Vagina (tissue), 2 donors: Measurements from ENCODE around the gene MSH3. TPM values are rescaled to one million over a fixed set of nuclear protein-coding genes. Genes with fewer than 3 reads are reported as not detected.
"Not testable (repeated sequence)": the region's sequence is repeated elsewhere in the genome, so short reads cannot be mapped to it uniquely, and the experiment has no call there.

Source experiments
- DNase-seq, 2 donors: peaks; one replicate each; pipeline ENCODE4 v3.0.0-alpha.2; 2017; ENCODE audit errors: extremely low spot score in 2 of 2
- H3K27ac ChIP-seq: fragments of 200-600 bp; sonication (generic); one replicate; pipeline ENCODE4 v1.5.1; 2019
- H3K27me3 ChIP-seq: fragments of 200-600 bp; sonication (generic); one replicate; pipeline ENCODE4 v1.5.1; 2019
- H3K36me3 ChIP-seq, 2 donors: fragments of 200-600 bp; sonication (generic); one replicate each; pipeline ENCODE4 v1.5.1; 2017 to 2019
- H3K4me1 ChIP-seq: fragments of 200-600 bp; sonication (generic); one replicate; pipeline ENCODE4 v1.5.1; 2019
- H3K4me3 ChIP-seq, 2 donors: fragments of 200-600 bp; sonication (generic); 1 replicate in 1 of 2; 2 replicates in 1 of 2; pipeline ENCODE4 v1.5.1; 2016 to 2019
- H3K9me3 ChIP-seq: fragments of 200-600 bp; sonication (generic); one replicate; pipeline ENCODE4 v1.5.1; 2019
- POLR2A ChIP-seq, 2 donors: fragments of 450-650 bp; IDR thresholded peaks; one replicate each; pipeline ENCODE4 v1.6.1; 2017; ENCODE audit warnings: antibody characterized with exemption in 2 of 2, mild to moderate bottlenecking in 2 of 2, moderate library complexity in 2 of 2
- POLR2AphosphoS5 ChIP-seq, 2 donors: sonication (generic); formaldehyde crosslinking; IDR thresholded peaks; one replicate each; pipeline ENCODE4 v1.9.0; 2017; ENCODE audit warnings: antibody characterized with exemption in 2 of 2, mild to moderate bottlenecking in 2 of 2, low read depth in 1 of 2; ENCODE audit not compliant: insufficient read depth in 1 of 2
- intact Hi-C: fragments of 100-400 bp; cut with DNase I; formaldehyde crosslinking; loops from one replicate; pipeline ENCODE4 v1.15.1; 2023
- total RNA-seq: library from RNA; depleted of rRNA; stranded (reverse); fragments of >200 nt; gene quantifications from one replicate; pipeline ENCODE4 v1.2.3, GENCODE V29; 2016
- TF ChIP-seq, protein P1 (sequence below), 3 experiments: fragments of 450-650 bp in 2 of 3; fragments of 200-600 bp in 1 of 3; sonication (generic) in 1 of 3; IDR thresholded peaks; one replicate each; pipeline ENCODE4 v1.5.1; 2017 to 2019; ENCODE audit warnings: antibody characterized with exemption in 3 of 3, mild to moderate bottlenecking in 2 of 3, moderate library complexity in 2 of 3

The MSH3 gene
- total RNA-seq, 1 donor from 2014 or later, result 30.0 TPM

DNA sequence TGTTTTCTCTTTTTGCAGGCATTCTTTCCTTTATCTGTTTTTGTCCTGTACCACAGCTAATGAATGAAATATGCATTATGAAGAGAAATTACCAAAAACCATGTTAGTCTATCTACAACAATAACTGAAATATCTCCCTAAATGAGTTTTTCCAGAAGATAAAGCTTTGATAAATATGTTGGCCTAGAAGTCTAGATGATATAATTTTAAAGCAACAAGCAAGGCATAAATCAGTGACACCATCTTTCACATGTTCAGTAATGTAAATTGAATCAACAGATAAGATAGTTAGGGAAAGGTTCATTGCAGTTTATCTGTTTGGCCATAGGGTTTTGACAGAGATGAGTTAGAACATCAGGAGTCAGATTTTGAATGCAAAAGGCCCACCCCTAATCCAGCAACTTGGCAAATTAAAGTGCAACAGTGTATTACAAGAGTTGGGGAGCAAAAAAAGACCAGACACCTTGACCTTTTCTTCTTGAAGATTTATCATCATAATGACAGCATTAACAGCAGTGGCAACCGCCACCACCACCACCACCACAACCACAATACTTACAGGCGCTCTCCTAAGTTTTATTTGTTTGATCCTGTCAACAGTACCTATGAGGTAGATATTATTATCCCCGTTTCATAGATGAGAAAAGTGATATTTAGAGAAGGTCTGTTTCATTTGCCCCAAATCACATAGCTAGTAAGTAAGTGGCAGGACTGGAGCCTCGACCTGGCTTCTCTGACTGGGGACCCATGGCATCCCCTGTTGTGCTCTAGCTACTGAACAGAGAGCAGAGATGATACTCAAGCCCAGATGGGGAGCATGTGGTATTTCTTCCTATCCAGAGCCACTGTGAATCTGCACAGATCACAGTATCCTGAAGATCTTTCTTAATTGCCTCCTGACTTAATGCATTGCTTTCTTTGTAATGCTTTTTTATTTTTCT, 123.2 kb downstream of the MSH3 start:
- intact Hi-C loops, result no loop called here
- Histone ChIP-seq H3K36me3 (peaks cover 0 to 3% of the 10 kb centered on the region in 2 donors), H3K27ac (no peak overlapping the region), H3K4me3 (no peak overlapping the region), H3K9me3 (no peaks in the 10 kb centered on the region), H3K27me3 (no peaks in the 10 kb centered on the region), H3K4me1 (no peaks in the 10 kb centered on the region)
- TF ChIP-seq POLR2A (IDR thresholded peaks at IDR 0.05), result no peak
- no peak for DNase-seq

DNA sequence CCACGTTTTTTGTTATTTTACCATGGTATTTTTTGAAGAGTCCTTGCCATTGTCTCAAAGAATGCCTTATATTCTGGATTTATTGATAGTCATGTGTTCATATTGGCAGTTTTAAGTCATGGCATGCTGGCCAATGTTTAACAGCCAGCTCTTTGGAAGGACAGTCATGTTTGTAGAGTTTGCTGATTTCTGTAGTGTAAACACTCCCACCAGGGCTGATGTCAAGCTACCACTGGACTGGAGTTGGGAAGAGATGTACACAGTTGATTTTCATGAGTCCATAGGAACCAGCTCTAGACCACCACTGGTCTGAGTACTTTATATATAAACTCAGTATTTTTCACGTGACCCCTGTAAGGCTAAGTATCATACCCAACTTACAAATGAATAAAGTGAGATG, 125.6 kb downstream of the MSH3 start:
- DNase-seq, result no peak
- H3K27me3 ChIP-seq, result no peaks in the 10 kb centered on the region
- H3K4me1 ChIP-seq, result no peaks in the 10 kb centered on the region
- no peak overlapping the region for H3K4me3 ChIP-seq
- intact Hi-C loops, result no loop called here
- H3K36me3 ChIP-seq, result peaks cover 0 to 3% of the 10 kb centered on the region in 2 donors
- H3K27ac ChIP-seq, result no peak overlapping the region
- no peak for TF ChIP-seq POLR2A (IDR thresholded peaks at IDR 0.05)
- no peak for TF ChIP-seq POLR2AphosphoS5 (IDR thresholded peaks at IDR 0.05; ENCODE audit: insufficient read depth in 1 of 2, low read depth in 1 of 2)
- TF ChIP-seq, protein P1, sequence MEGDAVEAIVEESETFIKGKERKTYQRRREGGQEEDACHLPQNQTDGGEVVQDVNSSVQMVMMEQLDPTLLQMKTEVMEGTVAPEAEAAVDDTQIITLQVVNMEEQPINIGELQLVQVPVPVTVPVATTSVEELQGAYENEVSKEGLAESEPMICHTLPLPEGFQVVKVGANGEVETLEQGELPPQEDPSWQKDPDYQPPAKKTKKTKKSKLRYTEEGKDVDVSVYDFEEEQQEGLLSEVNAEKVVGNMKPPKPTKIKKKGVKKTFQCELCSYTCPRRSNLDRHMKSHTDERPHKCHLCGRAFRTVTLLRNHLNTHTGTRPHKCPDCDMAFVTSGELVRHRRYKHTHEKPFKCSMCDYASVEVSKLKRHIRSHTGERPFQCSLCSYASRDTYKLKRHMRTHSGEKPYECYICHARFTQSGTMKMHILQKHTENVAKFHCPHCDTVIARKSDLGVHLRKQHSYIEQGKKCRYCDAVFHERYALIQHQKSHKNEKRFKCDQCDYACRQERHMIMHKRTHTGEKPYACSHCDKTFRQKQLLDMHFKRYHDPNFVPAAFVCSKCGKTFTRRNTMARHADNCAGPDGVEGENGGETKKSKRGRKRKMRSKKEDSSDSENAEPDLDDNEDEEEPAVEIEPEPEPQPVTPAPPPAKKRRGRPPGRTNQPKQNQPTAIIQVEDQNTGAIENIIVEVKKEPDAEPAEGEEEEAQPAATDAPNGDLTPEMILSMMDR (IDR thresholded peaks at IDR 0.05), result no peak
- H3K9me3 ChIP-seq, result no peaks in the 10 kb centered on the region

DNA sequence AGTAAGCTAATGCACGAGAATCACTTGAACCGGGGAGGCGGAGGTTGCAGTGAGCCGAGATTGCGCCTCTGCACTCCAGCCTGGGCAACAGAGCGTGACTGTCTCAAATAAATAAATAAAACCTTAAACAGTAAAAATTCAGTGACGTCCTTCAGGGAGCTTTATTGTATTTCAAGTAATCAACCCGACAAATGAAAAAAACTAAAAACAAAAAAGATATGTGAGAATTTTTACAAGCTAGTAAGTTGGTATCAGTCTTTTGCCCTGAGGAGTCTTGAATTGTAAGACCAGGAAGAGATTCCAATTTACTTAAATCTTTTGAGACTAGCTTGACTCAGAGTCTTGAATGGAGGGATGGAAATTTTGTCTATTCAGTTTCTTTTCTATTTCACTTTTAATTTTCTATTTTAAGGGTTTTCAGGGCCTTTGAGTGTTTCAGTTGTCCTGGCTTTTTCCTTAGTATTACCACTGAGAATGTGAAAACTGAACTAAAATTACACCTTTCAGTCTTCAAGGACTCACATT, 126.4 kb downstream of the MSH3 start:
- DNase-seq, result no peak
- H3K9me3 ChIP-seq, result no peaks in the 10 kb centered on the region

DNA sequence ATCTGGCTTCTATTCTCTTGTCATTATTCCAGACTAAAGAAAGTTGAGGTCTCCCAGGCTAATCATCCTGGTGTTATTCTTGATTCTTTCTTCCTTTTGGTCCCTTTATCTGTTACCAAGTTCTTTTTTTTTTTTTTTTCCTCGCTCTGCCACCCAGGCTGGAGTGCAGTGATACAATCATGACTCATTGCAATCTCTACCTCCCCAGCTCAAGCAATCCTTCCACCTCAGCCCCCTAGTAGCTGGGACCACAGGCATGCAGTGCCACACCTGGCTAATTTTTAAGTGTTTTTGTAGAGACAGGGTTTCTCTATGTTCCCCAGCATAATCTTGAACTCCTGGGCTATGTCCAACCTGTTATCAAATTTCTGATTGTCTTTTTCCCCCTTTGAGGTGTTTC, 126.9 kb downstream of the MSH3 start:
- Histone ChIP-seq H3K27ac (no peak overlapping the region), H3K36me3 (peaks cover 0 to 3% of the 10 kb centered on the region in 2 donors), H3K9me3 (no peaks in the 10 kb centered on the region), H3K4me1 (no peaks in the 10 kb centered on the region), H3K27me3 (no peaks in the 10 kb centered on the region), H3K4me3 (no peak overlapping the region)
- intact Hi-C loops, result no loop called here
- TF ChIP-seq, protein P1 (IDR thresholded peaks at IDR 0.05), result no peak
- TF ChIP-seq POLR2AphosphoS5 (IDR thresholded peaks at IDR 0.05; ENCODE audit: insufficient read depth in 1 of 2, low read depth in 1 of 2) (no peak), POLR2A (IDR thresholded peaks at IDR 0.05) (no peak)
- no peak for DNase-seq

More for the DNA sequence above, 126.4 kb downstream of the MSH3 start:
- TF ChIP-seq, protein P1 (IDR thresholded peaks at IDR 0.05), result no peak
- TF ChIP-seq POLR2A (IDR thresholded peaks at IDR 0.05) (no peak), POLR2AphosphoS5 (IDR thresholded peaks at IDR 0.05; ENCODE audit: insufficient read depth in 1 of 2, low read depth in 1 of 2) (no peak)
- Histone ChIP-seq H3K4me3 (no peak overlapping the region), H3K27ac (no peak overlapping the region), H3K36me3 (peaks cover 0 to 3% of the 10 kb centered on the region in 2 donors), H3K4me1 (no peaks in the 10 kb centered on the region), H3K27me3 (no peaks in the 10 kb centered on the region)
- intact Hi-C loops, result no loop called here

DNA sequence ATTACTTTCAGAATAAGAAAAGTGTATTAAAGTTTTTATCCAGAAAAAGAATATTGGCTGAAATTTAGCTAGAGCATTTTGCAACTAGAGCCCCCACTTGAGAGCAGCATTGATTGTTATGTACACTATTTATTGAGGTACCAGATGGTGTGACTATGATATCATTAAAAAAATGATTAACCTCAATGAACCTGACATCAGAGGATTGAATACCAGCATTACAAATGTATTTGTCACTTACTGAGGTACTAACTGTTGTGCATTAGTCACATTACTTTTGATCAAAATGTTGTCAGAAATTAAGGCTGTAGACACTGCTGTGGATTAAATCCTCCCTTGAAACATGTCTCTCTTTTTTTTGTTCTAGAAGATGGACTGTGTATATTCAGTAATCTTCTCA, 128.2 kb downstream of the MSH3 start:
- TF ChIP-seq POLR2A (IDR thresholded peaks at IDR 0.05) (no peak), POLR2AphosphoS5 (IDR thresholded peaks at IDR 0.05; ENCODE audit: insufficient read depth in 1 of 2, low read depth in 1 of 2) (no peak)
- TF ChIP-seq, protein P1 (IDR thresholded peaks at IDR 0.05), result no peak
- Histone ChIP-seq H3K4me3 (no peak overlapping the region), H3K9me3 (no peaks in the 10 kb centered on the region), H3K27me3 (no peaks in the 10 kb centered on the region), H3K27ac (no peak overlapping the region), H3K36me3 (peaks cover 0 to 3% of the 10 kb centered on the region in 2 donors), H3K4me1 (no peaks in the 10 kb centered on the region)
- no peak for DNase-seq
- intact Hi-C loops, result no loop called here

DNA sequence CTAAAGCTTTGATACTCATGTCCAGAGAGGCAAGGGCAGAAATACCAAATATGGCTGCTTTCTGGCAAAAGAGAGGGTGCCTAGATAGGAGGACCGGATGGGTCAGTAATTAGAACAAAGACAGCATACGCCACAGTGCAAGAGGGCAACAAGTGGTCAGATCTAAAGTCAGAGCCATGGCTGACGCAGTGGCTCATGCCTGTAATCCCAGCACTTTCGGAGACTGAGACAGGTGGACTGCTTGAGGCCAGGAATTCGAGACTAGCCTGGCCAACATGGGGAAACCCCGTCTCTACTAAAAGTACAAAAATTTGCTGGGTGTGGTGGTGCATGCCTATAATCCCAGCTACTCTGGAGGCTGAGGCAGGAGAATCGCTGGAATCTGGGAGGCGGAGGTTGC, 129.3 kb downstream of the MSH3 start:
- H3K4me3 ChIP-seq, H3K4me1 ChIP-seq, intact Hi-C loops, H3K27me3 ChIP-seq, H3K36me3 ChIP-seq, H3K27ac ChIP-seq, H3K9me3 ChIP-seq, DNase-seq: not testable (repeated sequence)
